ENCODE data around the gene RUNX3. TPM values are rescaled to one million over a fixed set of nuclear protein-coding genes. Genes with fewer than 3 reads are reported as not detected.
"Not testable (repeated sequence)": the region's sequence is repeated elsewhere in the genome, so short reads cannot be mapped to it uniquely, and the experiment has no call there.

The RUNX3 gene
- polyA plus RNA-seq (2014; cell fraction: cytosol; rRNA removed) = 0.05 TPM in 1 of 2 replicates, not detected in the other
- polyA plus RNA-seq (2014; cell fraction: nucleus; rRNA removed) = not detected in 2 replicates

- DNase-seq (ENCODE audit: low spot score) = no peak
Measured at GRCh38 chr1:24930260-24931145, at the start of gene RUNX3. TSS of gene RUNX3 (minus strand) at chr1:24930276. CDS start at chr1:24929868, 408 bp downstream.

GRCh38 chr1:24979232-24979631 lies 49.2 kb upstream of the RUNX3 start:
- DNase-seq (ENCODE audit: low spot score) = not testable (repeated sequence)

GRCh38 chr1:24978383-24979032 lies 48.4 kb upstream of the RUNX3 start:
- no peak for DNase-seq (ENCODE audit: low spot score)

- DNase-seq (ENCODE audit: low spot score) = no peak
Measured at GRCh38 chr1:24975391-24975790, 45.3 kb upstream of the RUNX3 start.

- no peak for DNase-seq (ENCODE audit: low spot score)
Measured at GRCh38 chr1:24973315-24973714, 43.2 kb upstream of the RUNX3 start.

DNA sequence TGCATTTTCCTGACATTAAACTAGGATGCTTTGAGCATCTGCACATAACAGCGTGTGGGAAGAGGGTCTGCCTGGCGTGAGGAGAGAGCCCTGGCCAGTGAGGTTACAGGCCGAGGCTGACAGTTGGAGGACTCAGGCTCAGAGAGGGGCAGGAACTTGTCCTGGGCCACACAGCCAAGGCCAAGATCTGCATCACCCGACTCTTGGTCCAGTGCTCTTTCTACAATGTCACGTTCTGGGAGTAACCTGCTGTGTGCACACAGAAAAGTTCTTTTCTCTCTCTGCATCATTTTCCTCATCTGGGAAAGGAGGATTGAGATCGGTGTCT lies 42.8 kb upstream of the RUNX3 start:
- DNase-seq (ENCODE audit: low spot score) = no peak

DNA sequence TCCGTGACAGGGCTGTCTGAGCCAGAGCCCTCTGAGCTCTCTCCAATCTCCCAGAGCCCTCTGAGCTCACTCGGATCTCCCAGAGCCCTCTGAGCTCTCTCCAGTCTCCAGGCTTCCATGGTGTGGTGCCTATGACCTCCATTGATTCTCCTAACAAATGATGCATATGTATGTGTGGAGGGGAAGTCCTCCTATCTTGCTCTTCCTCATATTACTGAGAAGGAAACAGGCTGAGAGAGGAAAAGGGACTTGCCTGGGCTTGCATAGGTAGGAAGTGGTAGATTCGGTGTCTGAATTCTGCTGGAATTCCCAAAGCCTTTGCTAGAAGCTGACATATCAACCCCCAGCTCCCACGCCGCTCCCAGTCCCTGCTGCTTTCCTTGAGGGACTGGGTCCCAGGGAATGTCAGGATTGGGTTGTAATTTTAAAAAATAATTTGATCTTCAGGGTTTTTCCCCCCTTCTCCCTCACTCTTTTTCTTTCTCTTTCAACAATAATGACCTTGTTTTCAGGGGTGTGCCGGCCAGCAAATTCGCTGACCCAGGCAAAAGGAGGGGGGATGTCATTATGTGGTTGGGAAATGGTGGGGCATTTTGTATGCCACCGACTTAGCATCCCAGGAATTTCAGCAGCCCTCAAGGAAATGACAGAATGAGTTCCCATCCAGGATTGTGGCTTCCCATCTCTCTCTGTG lies 42.3 kb upstream of the RUNX3 start:
- DNase-seq (ENCODE audit: low spot score) = no peak

DNA sequence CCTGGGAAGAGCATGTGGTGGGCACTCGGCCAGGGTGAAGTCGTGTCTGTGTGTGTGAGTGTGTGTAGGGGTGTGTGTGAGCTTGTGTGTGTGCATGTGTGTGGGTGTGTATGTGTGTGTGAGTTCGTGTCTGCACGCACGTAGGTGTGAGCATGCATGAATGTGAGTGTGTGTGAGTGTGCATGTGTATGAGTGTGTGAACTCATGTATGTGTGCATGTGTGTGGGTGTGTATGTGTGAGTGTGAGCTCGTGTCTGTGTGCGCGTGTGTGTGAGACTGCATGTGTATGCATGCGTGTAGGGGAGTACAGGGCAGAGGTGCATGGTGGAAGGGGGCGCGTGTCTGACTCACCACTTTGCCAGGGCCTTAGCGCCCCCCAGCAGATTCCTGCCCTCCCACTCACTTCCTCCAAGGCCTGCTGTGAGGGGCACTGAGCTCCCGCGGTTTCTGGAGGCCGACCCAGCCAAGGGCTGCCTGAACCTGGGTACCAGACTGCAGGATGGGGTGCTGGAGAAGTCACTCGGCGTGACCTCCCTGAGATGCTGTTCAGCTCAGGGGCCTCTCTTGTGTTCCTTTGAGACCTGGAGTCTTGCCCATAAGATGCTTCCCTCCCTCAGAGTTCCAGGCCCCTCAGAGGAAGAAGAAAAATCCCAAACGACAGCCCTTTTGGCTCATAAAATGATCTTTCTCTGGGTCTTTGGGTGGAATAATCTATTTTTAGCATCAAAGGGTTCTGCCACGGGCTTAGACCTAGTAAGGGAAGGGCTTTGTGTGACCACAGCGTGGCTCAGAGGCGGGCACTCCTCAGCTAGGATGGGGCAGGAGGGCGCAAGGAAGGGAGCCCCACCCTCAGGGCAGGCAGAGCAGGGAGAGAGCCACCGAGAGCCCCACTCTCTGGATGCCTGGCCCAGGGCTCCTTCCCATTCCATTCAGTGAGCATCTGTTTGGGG lies 41.1 kb upstream of the RUNX3 start:
- no peak for DNase-seq (ENCODE audit: low spot score)

DNA sequence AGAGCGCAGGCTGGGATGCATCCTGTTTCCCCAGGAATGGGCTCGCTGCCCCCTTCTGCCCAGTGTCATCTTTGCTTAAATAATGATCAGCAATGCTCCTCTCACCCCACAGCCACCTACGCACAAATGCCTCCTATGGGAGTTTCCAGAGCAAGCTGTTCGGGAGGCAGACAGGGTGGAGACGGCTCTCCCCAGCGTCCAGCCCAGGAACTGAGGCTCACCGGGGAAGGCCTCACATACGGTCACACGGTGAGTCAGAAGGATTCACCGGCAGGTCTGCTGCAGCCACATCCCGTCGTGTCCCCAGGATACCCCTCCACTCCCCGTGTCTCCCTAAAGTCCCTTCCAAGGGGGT lies 40.3 kb upstream of the RUNX3 start:
- DNase-seq (ENCODE audit: low spot score) = no peak

DNA sequence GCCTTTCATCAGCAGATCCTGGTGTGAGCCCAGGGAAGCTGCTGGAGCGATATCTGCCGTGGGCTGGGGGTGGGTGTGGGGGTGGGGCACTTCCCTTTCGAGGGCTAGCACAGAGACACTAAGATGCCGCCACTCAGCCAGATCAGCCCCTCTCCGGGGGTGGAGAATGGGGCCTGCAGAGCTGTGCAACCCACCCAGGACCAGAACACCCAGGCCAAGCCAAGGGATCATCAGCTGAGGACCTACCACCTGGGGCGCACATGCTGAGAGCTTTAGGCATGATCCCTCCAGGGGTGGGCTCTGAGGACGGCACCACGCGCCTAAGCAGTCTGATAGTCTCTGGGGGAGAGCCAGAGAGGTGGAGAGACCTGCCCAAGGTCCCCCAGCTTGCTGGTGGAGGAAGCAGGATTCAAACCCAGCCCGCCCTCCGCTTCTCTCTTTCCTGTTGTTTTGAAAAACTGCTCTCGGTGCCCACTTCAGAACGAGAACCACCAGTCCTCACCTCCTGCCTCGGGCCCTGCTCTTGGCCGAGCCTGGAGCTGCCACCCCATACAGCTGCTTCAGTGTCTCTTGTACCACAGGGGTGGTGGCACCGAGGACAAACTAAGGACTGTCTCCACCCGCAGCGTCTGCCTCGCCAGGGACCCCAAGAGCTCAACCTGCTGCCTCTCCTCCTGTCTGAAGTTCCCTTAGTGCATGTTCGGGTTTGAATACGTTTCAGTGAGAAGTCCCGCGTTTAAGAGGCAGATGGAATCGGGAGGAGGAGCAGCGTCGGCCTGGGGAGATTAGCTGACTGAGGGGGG lies 39.7 kb upstream of the RUNX3 start:
- no peak for DNase-seq (ENCODE audit: low spot score)

DNA sequence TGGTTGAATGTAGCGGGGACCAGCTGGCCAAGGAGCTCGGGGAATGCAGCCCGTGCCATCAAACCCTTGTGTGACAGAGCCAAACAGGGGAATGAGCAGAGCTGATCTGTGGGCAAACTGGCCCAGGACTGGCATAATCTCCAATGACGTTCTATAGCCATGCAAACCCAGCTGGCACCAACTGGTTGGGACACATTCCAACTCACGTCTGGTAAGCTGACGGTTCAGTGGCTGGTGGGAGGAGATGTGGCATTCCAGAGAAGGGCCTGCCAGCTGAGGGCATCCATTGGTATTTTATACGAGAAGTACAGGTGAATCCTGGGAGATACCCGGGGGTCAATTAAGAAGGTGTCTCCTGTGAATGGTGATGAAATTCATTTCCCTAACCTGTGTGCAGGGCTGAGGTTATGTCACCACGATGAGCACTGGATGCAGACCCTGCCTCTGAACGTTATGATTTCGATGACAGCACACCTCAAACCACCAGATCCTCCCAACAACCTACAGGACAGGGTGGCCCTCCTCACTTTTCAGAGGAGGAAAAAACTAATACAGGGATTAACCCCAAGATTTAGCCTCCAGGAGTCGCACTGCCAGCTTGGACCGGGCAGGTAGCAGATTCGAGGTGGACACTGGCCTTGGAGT lies 39.0 kb upstream of the RUNX3 start:
- no peak for DNase-seq (ENCODE audit: low spot score)

DNA sequence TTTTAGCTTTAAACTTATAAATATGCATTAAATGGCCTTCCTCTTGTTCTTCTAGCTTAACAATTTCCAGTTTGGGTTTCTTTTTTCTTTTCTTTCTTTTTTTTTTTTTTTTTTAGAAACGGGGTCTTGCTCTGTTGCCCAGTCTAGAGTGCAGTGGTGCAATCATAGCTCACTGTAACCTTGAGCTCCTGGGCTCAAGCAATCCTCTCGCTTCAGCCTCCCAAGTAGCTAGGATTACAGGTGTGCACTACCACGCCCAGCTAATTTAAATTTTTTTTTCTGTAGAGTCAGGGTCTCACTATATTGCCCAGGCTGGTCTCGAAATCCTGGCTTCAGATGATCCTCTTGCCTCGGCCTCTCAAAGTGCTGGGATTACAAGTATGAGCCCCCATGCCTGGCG lies 37.9 kb upstream of the RUNX3 start:
- no peak for DNase-seq (ENCODE audit: low spot score)

DNA sequence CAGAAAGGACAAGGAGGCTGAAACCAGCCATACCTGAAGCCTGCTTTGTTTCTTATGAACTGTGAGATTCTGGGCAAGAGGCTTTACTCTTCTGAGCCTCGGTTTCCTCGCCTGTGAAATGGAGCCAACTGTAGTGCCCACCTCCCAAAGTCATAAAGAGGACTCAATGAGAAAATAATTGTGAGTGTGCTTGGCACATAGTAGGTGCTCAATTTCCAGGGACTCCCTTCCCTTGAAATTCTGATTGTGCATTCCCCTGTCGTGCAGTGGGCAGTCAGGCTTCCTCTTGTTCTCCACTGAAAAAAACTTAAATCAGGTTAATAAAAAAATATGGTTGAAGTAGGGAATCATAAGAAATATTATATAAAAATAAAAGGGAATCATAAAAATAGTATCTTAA lies 37.5 kb upstream of the RUNX3 start:
- DNase-seq (ENCODE audit: low spot score) = no peak

- DNase-seq (ENCODE audit: low spot score) = no peak
Measured at GRCh38 chr1:24966724-24967346, 36.8 kb upstream of the RUNX3 start.

- no peak for DNase-seq (ENCODE audit: low spot score)
Measured at GRCh38 chr1:24966121-24966723, 36.1 kb upstream of the RUNX3 start.

GRCh38 chr1:24965571-24965930 lies 35.5 kb upstream of the RUNX3 start:
- no peak for DNase-seq (ENCODE audit: low spot score)

DNA sequence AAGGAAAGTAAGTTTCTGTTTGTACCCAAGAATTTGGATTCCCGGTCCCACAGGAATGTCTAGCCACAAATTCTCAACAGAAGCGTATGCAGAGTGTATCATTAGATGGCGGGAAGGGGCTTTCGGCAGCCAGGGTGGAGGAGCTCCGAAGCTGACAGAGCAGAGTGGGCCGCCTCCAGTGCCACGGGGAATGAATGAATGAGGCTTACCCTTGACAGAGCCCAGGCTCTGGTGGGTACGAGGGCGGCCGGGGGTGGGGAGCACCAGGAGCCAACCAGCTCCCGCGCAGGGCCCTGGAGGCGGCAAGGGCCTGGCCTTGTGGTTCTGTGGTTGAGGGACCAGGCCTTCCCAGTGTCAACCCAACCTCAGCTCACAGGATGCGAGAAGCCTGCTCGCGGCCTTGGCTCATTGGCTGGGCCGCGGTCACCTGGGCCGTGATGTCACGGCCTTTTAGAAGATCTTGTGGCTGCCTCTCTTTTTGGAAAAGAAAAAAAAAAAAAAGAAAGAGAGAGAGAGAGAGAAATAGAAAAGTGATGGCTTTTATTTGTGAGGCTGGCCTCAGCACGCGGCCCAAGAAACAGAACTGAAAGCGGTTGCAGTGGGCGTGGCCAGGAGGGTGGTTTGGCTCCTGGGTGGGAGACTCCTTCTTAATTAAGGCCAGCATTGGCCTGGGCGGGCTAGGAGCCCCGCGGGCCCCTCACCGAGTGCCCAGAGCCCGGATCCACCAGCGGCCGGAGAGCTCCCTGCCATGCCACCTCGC lies 34.9 kb upstream of the RUNX3 start:
- no peak for DNase-seq (ENCODE audit: low spot score)

DNA sequence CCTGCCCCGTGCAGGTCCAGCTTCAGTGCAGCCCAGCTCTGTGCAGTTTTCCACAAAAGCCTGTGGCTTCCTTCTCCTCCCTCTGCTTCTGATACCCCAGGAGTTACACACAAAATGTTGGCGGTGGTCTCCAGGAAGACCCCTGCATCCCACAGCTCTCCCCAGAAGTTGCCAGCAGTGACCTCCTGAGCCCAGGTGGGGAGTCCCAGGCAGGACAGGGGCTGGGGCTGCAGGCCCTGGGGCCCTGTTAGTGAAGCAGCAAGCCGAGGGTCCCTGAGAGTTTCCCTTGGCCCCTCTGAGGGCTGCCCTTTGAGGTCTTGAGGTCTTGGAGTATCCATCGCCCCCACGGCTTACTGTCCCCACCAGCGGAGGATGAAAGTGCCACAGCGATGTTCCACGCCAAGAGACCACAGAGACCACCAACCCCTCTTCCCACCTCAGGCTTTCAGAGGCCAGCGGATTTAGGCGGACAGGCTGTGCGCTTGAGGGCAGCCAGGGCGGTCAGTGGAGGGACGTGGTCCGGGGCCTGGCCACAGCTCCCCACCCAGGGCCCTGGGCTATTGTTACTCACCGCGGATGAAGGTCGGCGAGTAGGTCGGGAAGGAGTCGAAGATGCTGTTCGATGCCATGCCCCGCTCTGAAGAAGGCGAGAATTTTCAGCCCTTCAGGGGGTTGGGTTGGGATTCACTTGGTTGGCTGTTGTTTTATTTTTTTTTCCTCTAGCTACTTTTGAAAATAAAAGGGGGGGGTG lies 34.0 kb upstream of the RUNX3 start:
- DNase-seq (ENCODE audit: low spot score) = no peak

Data from SK-N-DZ (cell line).